ENCODE measurements around the gene SGPP1. TPM values are rescaled to one million over a fixed set of nuclear protein-coding genes. Genes with fewer than 3 reads are reported as not detected.

Gene SGPP1
- total RNA-seq, 1 experiment from 2014 or later, result 5.5 TPM

- no peak for DNase-seq
- Histone ChIP-seq H2BK5ac (ENCODE audit: insufficient read length, low read length) (no peak overlapping the region), H3T11ph (ENCODE audit: low read length) (no peak overlapping the region), H2AK5ac (ENCODE audit: insufficient read length, low read length) (no peak overlapping the region), H3K4ac (ENCODE audit: low read depth, low read length) (no peak overlapping the region), H3K23ac (ENCODE audit: insufficient read length, low read depth, low read length) (no peak overlapping the region), H3K79me1 (ENCODE audit: insufficient read depth, low read depth, low read length, poor library complexity, severe bottlenecking) (no peaks in the 10 kb centered on the region), H3K9ac (ENCODE audit: extremely low read depth, insufficient read length, low read length) (no peak overlapping the region), H3K9me3 (ENCODE audit: control insufficient read depth, low read depth, low read length) (no peaks in the 10 kb centered on the region), H2BK12ac (ENCODE audit: insufficient read length, low read depth, low read length) (no peak overlapping the region), H2BK120ac (ENCODE audit: low read depth, low read length, poor library complexity, severe bottlenecking) (no peak overlapping the region), H4K20me1 (ENCODE audit: control insufficient read depth, insufficient read depth, insufficient read length) (no peaks in the 10 kb centered on the region), H3K18ac (ENCODE audit: insufficient read length, low read depth, low read length) (no peak overlapping the region), H4K91ac (ENCODE audit: insufficient read length, low read depth, low read length) (no peak overlapping the region), H3K14ac (ENCODE audit: insufficient read depth, low read length) (no peak overlapping the region), H4K8ac (replicated peaks; ENCODE audit: insufficient read length, low read depth, low read length) (no peak overlapping the region), H3K4me2 (ENCODE audit: insufficient read depth, insufficient read length, low read length) (no peak overlapping the region), H3K27me3 (ENCODE audit: insufficient read depth, low read length) (no peaks in the 10 kb centered on the region), H4K5ac (ENCODE audit: insufficient read length, low read depth, low read length) (no peak overlapping the region), H3K79me2 (ENCODE audit: insufficient read depth, low read length) (no peaks in the 10 kb centered on the region), H3K27ac (ENCODE audit: insufficient read length, low read depth, low read length) (no peak overlapping the region), H2BK20ac (ENCODE audit: low read depth, low read length, poor library complexity, severe bottlenecking) (no peak overlapping the region), H3K4me1 (ENCODE audit: insufficient read depth, low read length) (no peaks in the 10 kb centered on the region), H3K23me2 (ENCODE audit: insufficient read length, low read depth, low read length, poor library complexity, severe bottlenecking) (no peaks in the 10 kb centered on the region), H2AFZ (ENCODE audit: low read length) (no peak overlapping the region), H3K56ac (ENCODE audit: insufficient read length, low read depth, low read length) (no peak overlapping the region), H2BK15ac (ENCODE audit: low read depth, low read length) (no peak overlapping the region)
- no peak for TF ChIP-seq CTCF (conservative IDR thresholded peaks at IDR 0.05)
- no CpG with 5 or more reads among the region's 3 CpGs for WGBS (ENCODE audit: extremely low coverage, insufficient read length, low lambda C conversion rate)
- no peaks in the 10 kb centered on the region for H3K9me3 Mint-ChIP-seq
- no peaks in the 10 kb centered on the region; a peak in 1 of 4 replicates for H3K4me1 Mint-ChIP-seq
- no peak overlapping the region for H3K4me3 Mint-ChIP-seq
- no peak overlapping the region for H3K27ac Mint-ChIP-seq
- H3K36me3 Mint-ChIP-seq (ENCODE audit: insufficient read depth in 1 of 3, low read depth in 3 of 3), result 0 out of 7 replicates have a peak, but pooled peaks cover 0 to 2% (median 0%) of the 10 kb centered on the region in 3 experiments
- no peaks in the 10 kb centered on the region; the same call in 1 of the 2 replicates for H3K27me3 Mint-ChIP-seq (ENCODE audit: low read depth)
Measured at GRCh38 chr14:63677891-63678379, 49.9 kb downstream of the SGPP1 start.

Measured in H9 (cell line).